ENCODE data around the gene STPG2. TPM values are rescaled to one million over a fixed set of nuclear protein-coding genes. Genes with fewer than 3 reads are reported as not detected.

The STPG2 gene
- total and polyA plus RNA-seq, 2 donors (not counting 3 experiments of a cell fraction or from before 2014, with no cell fraction given): not detected

- H3K27ac ChIP-seq (ENCODE audit: insufficient read depth, low read depth, low read length): no peak overlapping the region
- H3K9me3 ChIP-seq (replicated peaks; ENCODE audit: control insufficient read depth, insufficient read depth, low read length): no peaks in the 10 kb centered on the region
- BruUV-seq (replicated peaks): no TSS peak
- no peak overlapping the region for H2AFZ ChIP-seq (ENCODE audit: low read depth, low read length)
- DNase-seq (ENCODE audit: low read depth, low spot score): no peak
- FAIRE-seq: no peak
- H3K9ac ChIP-seq (replicated peaks; ENCODE audit: extremely low read depth, insufficient read depth, low read length): no peak overlapping the region
- no peak for TF ChIP-seq GATA2 (IDR thresholded peaks at IDR 0.05; ENCODE audit: insufficient read depth, insufficient read length, low read depth, low read length)
- TF ChIP-seq FOS (IDR thresholded peaks at IDR 0.05; ENCODE audit: borderline replicate concordance, insufficient read depth, low read length): no peak
- no peak for TF ChIP-seq JUN (IDR thresholded peaks at IDR 0.05; ENCODE audit: borderline replicate concordance, insufficient read depth, insufficient read length, low read depth)
- TF ChIP-seq EZH2 (IDR thresholded peaks at IDR 0.05; ENCODE audit: borderline replicate concordance, low read depth, low read length, severe bottlenecking): no peak
- TF ChIP-seq POLR2AphosphoS5 (IDR thresholded peaks at IDR 0.05; ENCODE audit: insufficient read depth, low read depth, low read length): no peak
- TF ChIP-seq CTCF (IDR thresholded peaks at IDR 0.05; ENCODE audit: extremely low read depth in 1 of 2, insufficient read depth in 1 of 2, low read depth in 1 of 2, low read length in 2 of 2): no peak
- no peak for TF ChIP-seq MYC (IDR thresholded peaks at IDR 0.05; ENCODE audit: low read depth, low read length)
- TF ChIP-seq, protein P1, sequence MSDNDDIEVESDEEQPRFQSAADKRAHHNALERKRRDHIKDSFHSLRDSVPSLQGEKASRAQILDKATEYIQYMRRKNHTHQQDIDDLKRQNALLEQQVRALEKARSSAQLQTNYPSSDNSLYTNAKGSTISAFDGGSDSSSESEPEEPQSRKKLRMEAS (IDR thresholded peaks at IDR 0.05; ENCODE audit: insufficient read depth, insufficient read length): no peak
- TF ChIP-seq POLR2A (IDR thresholded peaks at IDR 0.05; ENCODE audit: low read depth, low read length): no peak
- CTCF ChIA-PET: no interaction called here
- no peak overlapping the region for H3K4me2 ChIP-seq (ENCODE audit: insufficient read depth, low read length)
- H3K4me3 ChIP-seq (replicated peaks in 1 of 3; ENCODE audit: insufficient read depth in 1 of 3, low read depth in 1 of 3, low read length in 3 of 3): no peak overlapping the region
- no peaks in the 10 kb centered on the region for H3K27me3 ChIP-seq (ENCODE audit: control insufficient read depth in 2 of 2, insufficient read depth in 2 of 2, low read length in 2 of 2)
- POLR2A ChIA-PET: no interaction called here
- H4K20me1 ChIP-seq (replicated peaks; ENCODE audit: control insufficient read depth, extremely low read depth, insufficient read depth, low read length): no peaks in the 10 kb centered on the region
- no peaks in the 10 kb centered on the region for H3K4me1 ChIP-seq (ENCODE audit: control insufficient read depth, extremely low read depth, insufficient read depth, low read length)
- intact Hi-C loops (cut with micrococcal nuclease): no loop called here
- dilution Hi-C loops (cut with MboI; ENCODE audit: extremely low pct_ligation_motif_present, low sequenced_read_pairs): no loop called here
- no peaks in the 10 kb centered on the region for H3K36me3 ChIP-seq (ENCODE audit: control insufficient read depth in 2 of 2, extremely low read depth in 1 of 2, insufficient read depth in 2 of 2, low read length in 2 of 2)
- H3K9me1 ChIP-seq (replicated peaks; ENCODE audit: control insufficient read depth, extremely low read depth, insufficient read depth, low read length): no peaks in the 10 kb centered on the region
- no peaks in the 10 kb centered on the region for H3K79me2 ChIP-seq (ENCODE audit: control insufficient read depth, insufficient read depth, low read length)
Observed at GRCh38 chr4:97952763-97953162, 190.5 kb downstream of the STPG2 start.

Data from endothelial cell of umbilical vein (primary cell).